ENCODE measurements around the gene LAD1. TPM values are rescaled to one million over a fixed set of nuclear protein-coding genes. Genes with fewer than 3 reads are reported as not detected.

The LAD1 gene, protein sequence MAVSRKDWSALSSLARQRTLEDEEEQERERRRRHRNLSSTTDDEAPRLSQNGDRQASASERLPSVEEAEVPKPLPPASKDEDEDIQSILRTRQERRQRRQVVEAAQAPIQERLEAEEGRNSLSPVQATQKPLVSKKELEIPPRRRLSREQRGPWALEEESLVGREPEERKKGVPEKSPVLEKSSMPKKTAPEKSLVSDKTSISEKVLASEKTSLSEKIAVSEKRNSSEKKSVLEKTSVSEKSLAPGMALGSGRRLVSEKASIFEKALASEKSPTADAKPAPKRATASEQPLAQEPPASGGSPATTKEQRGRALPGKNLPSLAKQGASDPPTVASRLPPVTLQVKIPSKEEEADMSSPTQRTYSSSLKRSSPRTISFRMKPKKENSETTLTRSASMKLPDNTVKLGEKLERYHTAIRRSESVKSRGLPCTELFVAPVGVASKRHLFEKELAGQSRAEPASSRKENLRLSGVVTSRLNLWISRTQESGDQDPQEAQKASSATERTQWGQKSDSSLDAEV
- total RNA-seq (2014; rRNA removed; shearing (Covaris generic)): not detected in 2 replicates
- polyA plus RNA-seq (2014; cell fraction: nucleus; rRNA removed): not detected in 2 replicates

DNA sequence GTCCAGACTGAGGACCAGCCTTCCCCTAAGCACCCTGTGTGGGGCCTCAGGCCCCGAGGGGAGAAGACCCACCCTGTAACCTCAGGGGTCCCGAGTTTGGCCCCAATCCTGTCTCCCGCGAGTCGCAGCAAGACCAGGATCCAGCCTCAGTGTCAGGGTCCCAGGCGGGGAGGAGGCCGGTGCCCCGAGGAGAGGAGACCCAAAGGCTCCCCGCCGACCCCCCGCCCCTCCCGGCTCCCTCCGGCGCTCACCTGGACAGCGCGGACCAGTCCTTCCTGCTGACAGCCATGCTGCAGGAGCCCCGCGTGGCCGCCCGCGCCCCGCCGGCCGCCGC lies at the start of gene LAD1:
Gene LAD1 (minus strand): TSS at position 307 of the 334 bp plus-strand sequence. CDS start 18 bp downstream, at position 289.
- no peak for DNase-seq (ENCODE audit: extremely low read depth, low read depth)

GRCh38 chr1:201447903-201448871 lies 49.1 kb upstream of the LAD1 start:
- peak; percentile 79 for DNase-seq (ENCODE audit: extremely low read depth, low read depth)

DNA sequence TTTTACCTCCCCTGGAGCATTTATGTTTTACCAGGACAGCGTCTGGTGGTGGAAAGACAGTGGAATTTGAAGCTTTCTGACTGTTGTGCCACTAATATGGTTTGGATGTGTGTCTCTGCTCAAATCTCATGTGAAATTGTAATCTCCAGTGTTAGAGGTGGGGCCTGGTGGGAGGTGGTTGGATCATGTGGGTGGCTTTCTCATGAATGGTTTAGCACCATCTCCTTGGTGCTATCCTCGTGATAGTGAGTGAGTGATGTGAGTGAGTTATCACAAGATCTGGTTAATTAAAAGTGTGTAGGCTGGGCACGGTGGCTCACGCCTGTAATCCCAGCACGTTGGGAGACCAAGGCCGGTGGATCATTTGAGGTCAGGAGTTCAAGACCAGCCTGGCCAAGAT lies 46.2 kb upstream of the LAD1 start:
- DNase-seq (ENCODE audit: extremely low read depth, low read depth): no peak

- no peak for DNase-seq (ENCODE audit: extremely low read depth, low read depth)
These were observed 45.7 kb upstream of the LAD1 start for GRCh38 chr1:201444792-201445191.

- no peak for DNase-seq (ENCODE audit: extremely low read depth, low read depth)
These were observed 44.6 kb upstream of the LAD1 start for GRCh38 chr1:201443747-201444146.

DNA sequence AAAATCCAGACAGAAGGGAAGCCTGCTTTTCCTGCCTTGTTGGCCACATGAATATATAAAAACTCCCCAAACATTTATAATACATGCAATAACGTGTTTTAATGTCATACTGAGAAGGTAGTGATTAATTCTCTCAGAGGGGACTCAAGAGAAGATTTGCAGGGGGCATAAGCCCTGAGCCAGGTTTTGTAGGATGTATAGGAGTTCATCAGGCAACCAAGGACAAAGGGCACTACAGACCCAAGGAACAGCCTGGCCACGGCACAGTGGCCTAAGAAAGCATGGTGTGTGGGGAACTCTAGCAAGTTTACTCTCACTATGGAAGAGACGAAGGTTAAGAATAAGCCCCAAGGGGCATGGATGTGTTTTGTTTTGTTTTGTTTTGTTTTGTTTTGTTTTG lies 37.8 kb upstream of the LAD1 start:
- no peak for DNase-seq (ENCODE audit: extremely low read depth, low read depth)

- DNase-seq (ENCODE audit: extremely low read depth, low read depth): peak; percentile 37
These were observed 37.3 kb upstream of the LAD1 start for GRCh38 chr1:201436393-201436792.

- no peak for DNase-seq (ENCODE audit: extremely low read depth, low read depth)
These were observed 35.1 kb upstream of the LAD1 start for GRCh38 chr1:201434266-201434665.

DNA sequence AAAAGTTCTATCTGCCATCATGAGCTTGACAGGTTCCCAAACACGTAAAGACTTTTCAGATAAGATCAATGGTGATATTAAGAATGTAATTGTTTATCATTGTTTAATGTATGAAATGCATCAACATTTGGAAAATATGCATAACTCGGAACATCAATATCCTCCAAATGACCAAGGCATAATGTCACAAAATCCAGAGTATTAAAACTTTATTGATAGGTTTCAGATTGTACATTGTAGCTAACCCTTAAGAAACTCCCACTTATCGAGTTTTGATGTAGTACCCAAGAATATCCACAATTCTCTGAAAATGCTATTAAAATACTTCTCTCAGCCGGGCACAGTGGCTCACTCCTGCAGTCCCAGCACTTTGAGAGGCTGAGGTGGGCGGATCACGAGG lies 34.5 kb upstream of the LAD1 start:
- DNase-seq (ENCODE audit: extremely low read depth, low read depth): no peak

DNA sequence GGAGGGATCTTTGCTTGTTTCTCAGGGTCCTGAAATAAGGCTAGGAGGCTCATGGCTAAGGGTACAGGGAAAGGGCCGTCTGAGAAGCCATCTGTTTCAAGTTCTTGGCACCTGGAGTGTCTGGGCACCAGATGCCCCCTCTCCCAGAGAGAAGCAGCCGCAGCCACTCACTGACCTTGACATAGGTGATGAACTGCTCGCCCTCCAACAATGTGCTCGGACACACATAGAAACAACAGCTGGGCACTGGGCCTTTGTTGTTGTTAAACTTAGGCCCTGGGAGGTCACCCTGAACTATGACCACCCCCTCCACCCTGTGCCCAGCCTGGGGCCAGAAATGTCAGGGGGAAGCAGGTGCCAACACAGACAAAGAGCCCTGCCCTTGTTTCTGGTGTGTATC lies 31.7 kb upstream of the LAD1 start:
- DNase-seq (ENCODE audit: extremely low read depth, low read depth): no peak

DNA sequence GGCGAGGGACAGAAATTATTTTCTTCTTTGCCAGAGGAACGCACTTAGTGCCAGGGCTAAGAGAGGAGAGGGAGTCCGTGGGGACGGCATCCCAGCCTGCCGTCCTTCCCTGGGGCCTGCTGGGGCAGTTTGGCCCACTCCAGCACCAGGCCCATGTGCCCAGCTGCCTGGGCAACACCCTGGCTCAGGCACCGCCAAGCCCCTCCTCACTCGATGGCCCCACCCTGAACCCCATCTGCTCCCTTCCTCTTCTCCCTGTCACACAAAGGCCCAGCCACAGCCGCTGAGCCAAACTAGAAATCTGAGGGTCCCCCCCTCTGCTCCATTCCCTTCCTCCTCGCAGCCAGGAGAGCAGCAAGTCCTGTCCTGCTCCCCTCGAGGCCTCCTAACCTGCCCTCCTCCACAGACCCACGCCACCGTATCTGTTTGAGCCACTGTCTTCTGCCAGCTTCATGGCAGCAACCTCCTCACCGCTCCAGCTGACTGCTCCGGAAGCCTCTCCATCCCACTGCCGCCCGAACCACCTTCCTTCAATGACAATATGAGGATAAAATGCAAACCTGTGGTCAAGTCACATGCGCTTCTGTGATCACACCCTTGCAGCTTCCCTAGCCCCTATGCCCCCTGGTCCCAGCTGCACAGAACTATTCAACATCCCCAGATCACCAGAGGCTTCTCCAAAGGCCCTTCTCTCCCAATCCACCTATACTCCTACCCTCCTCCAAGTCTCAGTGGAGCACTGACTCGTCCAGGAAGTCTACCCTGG lies 30.8 kb upstream of the LAD1 start:
- DNase-seq (ENCODE audit: extremely low read depth, low read depth): no peak

DNA sequence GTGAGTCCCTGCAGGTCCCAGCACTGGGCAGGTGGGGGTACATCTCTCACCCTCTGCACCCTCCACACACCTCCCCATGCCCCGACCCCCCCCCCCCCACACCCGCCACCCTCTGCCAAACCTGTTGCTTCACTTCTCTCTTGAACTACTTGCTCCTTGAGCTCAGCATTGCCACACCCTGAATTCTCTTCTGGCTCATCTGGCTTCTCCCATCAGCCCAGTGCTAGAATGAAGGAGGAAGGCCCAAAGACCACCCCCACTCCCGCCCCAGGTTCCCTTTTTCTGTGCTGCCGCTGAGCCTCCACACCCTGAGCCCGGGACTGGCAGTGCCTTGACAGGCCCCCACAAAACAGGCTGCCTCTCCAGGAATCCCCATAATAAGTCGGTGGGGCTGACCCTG lies 28.8 kb upstream of the LAD1 start:
- DNase-seq (ENCODE audit: extremely low read depth, low read depth): no peak

- no peak for DNase-seq (ENCODE audit: extremely low read depth, low read depth)
These were observed 27.6 kb upstream of the LAD1 start for GRCh38 chr1:201426479-201427310.

DNA sequence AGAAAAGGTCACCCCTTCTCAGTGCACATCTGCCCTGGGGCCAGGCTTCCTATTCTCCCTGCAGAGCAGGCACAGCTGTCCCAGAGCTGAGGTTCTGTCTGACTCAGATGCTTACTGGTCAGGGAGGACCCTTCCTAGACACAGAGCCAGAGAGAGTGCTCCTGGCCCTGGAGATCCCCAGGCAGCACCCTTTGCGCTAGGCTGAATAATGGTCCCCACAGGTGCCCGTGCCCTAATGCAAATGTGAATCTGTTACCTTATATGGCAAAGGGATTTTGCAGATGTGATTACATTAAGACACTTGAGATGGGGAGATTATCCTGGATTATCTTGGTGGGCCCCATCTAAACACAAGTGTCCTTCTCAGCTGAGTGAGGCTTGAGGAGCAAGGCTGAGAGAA lies 25.0 kb upstream of the LAD1 start:
- no peak for DNase-seq (ENCODE audit: extremely low read depth, low read depth)

DNA sequence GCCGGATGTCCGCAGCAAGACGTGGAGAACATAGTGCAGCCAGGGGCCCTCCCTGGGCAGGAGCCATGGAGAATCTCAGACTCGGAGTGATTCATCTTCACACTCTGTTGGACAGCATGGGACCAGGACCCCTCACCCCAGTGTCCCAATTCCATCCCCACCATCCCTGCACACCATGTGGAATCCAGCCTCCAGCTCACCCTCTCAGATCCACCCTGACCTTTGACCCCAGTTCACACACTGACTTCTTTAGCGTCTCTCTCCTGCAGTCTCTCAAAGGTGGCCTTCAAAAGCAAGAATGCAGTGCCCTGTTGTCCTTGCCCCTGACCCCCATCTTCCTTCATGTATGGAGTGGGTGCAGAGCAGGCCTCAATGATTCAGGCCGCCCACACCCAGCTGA lies 24.5 kb upstream of the LAD1 start:
- DNase-seq (ENCODE audit: extremely low read depth, low read depth): no peak

DNA sequence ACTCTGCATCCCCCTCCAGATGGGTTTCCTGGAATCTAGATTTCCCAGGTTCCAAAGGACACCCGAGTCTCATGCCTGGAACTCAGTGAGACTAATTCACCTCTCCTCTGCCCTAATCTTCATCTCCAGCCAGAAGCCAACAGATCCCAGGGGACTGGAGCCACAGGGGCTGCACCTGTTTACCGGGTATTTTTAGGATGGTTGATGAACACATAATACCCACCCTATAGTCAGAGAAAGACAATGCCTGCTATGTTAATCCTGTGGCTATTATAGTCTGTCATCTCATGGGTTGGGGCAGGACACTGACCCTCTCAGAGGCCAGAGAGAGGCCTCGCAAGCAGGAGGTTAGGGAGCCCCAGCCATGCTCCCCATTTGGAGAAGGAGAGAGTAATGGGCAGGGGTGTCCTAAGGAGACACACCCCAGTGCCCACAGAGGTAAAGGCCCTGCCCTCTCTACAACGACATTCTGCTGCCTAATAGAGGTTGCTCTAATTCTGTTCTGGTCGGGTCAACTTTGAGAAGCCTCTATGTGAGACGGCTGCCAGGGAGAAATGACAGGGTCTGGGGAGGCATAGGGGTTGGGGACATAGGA lies 23.4 kb upstream of the LAD1 start:
- DNase-seq (ENCODE audit: extremely low read depth, low read depth): no peak

DNA sequence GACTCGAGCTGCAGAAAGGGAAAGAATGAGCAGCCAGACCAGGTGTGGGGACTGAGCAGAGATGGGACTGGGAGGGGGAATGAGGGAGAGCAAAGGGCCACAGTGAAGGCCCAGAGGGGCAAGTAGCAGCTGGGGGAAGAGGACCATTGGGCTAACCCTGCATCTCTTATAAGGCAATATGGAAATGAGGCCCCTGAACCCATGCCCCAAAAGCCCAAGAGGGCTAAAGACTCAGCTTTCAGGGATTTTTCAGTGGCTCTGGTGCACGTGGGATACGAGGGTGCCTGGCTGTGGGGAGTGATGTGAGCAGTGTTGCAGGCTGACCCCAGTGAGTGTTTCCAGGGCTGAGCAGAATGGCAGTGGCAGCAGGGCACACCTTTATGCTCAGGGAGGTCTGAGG lies 22.9 kb upstream of the LAD1 start:
- no peak for DNase-seq (ENCODE audit: extremely low read depth, low read depth)

- no peak for DNase-seq (ENCODE audit: extremely low read depth, low read depth)
These were observed 21.9 kb upstream of the LAD1 start for GRCh38 chr1:201421041-201421440.

DNA sequence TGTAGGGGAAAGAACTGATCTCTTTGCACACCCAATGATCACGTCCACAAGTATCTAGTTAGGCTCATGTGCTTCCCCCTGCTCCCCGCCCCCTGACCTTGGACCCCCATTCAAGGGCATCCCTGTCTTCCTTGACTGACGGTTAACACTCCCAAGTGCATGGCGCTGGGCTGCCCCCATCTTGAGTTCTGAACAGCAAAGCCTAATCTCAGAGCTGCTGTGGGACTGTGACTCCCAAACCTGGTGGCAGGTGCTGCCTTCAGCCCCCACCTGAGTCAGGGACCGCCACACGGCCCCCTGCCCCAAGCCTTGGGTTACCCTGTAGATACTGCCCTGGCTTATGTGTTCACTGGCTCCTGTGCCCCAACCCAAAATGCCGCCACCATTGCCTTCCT lies 21.5 kb upstream of the LAD1 start:
- no peak for DNase-seq (ENCODE audit: extremely low read depth, low read depth)
